Measurements from ENCODE around the gene CARMIL1. TPM values are rescaled to one million over a fixed set of nuclear protein-coding genes. Genes with fewer than 3 reads are reported as not detected.
"Not testable (repeated sequence)": the region's sequence is repeated elsewhere in the genome, so short reads cannot be mapped to it uniquely, and the experiment has no call there.

CARMIL1 gene
- total RNA-seq, 1 donor from 2014 or later: 3.4 TPM

DNA sequence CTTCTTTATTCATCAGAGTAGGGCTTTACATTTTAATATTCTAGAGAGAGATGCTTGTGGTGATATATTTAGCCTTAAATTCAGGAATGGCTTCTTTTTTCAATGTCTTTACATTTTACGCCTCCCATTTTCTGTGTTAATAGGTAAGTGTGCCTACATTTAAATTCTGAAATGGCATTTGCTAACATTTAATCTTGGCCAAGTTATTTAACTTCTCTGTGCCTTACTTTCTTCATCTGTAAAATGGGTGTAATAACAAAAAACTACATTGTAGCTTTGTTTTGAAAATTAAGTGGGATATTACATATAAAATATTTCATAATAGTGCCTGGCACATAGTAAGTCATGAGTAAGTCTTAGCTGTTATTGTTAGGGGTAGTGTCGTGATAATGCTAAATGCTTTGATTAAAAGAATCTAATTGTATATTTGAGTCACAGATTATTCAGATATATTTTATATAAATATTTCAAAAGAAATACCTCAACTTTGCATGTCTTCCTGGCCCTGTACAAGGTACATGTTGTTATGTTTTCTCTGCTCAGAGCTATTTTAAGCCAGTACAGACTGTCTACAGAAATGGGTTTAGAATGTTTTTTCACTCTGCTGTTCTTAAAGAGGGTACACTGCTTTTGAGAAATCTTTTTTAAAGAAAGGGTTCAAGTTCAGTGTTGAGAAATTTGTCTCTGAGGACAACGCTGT is 18.8 kb downstream of the CARMIL1 start:
- ATAC-seq (ENCODE audit: low read depth) (no peak), DNase-seq (no peak)
- Mint-ChIP-seq H3K27me3 (no peaks in the 10 kb centered on the region), H3K27ac (peak overlapping the region; percentile 41), H3K9me3 (no peaks in the 10 kb centered on the region), H3K36me3 (ENCODE audit: low read depth) (no peaks in the 10 kb centered on the region), H3K4me3 (peak overlapping the region; percentile 32), H3K4me1 (peaks cover 72% of the 10 kb centered on the region)
- TF ChIP-seq, protein P1, sequence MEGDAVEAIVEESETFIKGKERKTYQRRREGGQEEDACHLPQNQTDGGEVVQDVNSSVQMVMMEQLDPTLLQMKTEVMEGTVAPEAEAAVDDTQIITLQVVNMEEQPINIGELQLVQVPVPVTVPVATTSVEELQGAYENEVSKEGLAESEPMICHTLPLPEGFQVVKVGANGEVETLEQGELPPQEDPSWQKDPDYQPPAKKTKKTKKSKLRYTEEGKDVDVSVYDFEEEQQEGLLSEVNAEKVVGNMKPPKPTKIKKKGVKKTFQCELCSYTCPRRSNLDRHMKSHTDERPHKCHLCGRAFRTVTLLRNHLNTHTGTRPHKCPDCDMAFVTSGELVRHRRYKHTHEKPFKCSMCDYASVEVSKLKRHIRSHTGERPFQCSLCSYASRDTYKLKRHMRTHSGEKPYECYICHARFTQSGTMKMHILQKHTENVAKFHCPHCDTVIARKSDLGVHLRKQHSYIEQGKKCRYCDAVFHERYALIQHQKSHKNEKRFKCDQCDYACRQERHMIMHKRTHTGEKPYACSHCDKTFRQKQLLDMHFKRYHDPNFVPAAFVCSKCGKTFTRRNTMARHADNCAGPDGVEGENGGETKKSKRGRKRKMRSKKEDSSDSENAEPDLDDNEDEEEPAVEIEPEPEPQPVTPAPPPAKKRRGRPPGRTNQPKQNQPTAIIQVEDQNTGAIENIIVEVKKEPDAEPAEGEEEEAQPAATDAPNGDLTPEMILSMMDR (IDR thresholded peaks at IDR 0.05): no peak
- intact Hi-C loops (cut with micrococcal nuclease): no loop called here
- ChIA-PET CTCF (interaction anchor here (1.1 kb wide), 1 partner anchor 19 kb away, joined by 3 read pairs; the partner anchor contains the start of gene CARMIL1), POLR2A (interaction anchor here (1.1 kb wide), 1 partner anchor 19 kb away, joined by 5 read pairs; the partner anchor contains the start of gene CARMIL1)

DNA sequence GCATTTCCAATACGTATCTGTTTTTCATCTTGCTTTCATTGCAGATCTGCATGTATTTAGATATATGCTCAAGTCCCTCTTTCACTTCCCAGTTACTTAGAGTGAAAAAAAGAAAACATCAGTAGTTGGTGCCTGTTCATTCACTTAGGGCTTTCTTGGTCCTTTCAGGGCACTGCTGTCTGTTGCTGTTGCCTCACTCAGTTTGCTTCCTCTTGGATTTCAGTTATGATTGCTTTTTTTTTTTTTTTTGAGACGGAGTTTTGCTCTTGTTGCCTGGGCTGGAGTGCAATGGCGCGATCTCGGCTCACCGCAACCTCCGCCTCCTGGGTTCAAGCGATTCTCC is 19.3 kb downstream of the CARMIL1 start:
- ATAC-seq (ENCODE audit: low read depth); H3K27me3 Mint-ChIP-seq; H3K36me3 Mint-ChIP-seq (ENCODE audit: low read depth); H3K9me3 Mint-ChIP-seq; DNase-seq; intact Hi-C loops (cut with micrococcal nuclease): not testable (repeated sequence)
- H3K4me3 Mint-ChIP-seq: peak overlapping the region; percentile 32
- CTCF ChIA-PET: interaction anchor here (1.1 kb wide), 1 partner anchor 19 kb away, joined by 3 read pairs; the partner anchor contains the start of gene CARMIL1
- H3K27ac Mint-ChIP-seq: peak overlapping the region; percentile 41
- H3K4me1 Mint-ChIP-seq: peaks cover 77% of the 10 kb centered on the region
- POLR2A ChIA-PET: interaction anchor here (0.7 to 1.1 kb wide), 3 partner anchors 18 to 164 kb away, joined by 4 to 9 read pairs (median 5); partner anchors contain the start of gene CARMIL1

DNA sequence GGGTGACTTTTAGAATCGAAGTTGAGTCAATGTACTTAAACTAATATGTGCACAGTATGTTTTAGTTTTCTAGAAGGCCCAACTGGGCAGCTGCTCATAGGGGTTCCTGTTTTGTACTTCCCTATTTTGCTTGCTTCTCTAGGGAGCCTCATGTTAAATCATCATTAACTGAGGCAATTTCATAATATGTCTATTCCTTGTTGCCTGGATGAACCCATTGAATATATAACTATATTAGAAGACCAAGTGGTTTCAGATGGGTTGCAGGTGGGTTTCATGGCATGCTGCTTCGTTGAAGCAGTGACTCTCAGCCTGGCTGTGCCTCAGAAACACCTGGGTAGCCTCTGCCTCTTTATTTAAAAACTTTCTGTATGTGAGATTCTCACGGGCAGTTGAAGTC is 22.2 kb downstream of the CARMIL1 start:
- TF ChIP-seq, protein P1 (IDR thresholded peaks at IDR 0.05): no peak
- no peaks in the 10 kb centered on the region for H3K27me3 Mint-ChIP-seq
- H3K4me3 Mint-ChIP-seq: peak overlapping the region; percentile 1
- H3K4me1 Mint-ChIP-seq: peaks cover 68% of the 10 kb centered on the region
- DNase-seq (no peak), ATAC-seq (ENCODE audit: low read depth) (peak; percentile 88)
- CTCF ChIA-PET: interaction anchor here (2.0 kb wide), 1 partner anchor 189 kb away, joined by 9 read pairs; no protein-coding TSS in a partner anchor
- POLR2A ChIA-PET: interaction anchor here (0.6 to 1.4 kb wide), 2 partner anchors 16 to 21 kb away, joined by 8 to 9 read pairs; partner anchors contain the start of gene CARMIL1
- no peaks in the 10 kb centered on the region for H3K9me3 Mint-ChIP-seq
- no peaks in the 10 kb centered on the region for H3K36me3 Mint-ChIP-seq (ENCODE audit: low read depth)
- H3K27ac Mint-ChIP-seq: peak overlapping the region; percentile 84
- intact Hi-C loops (cut with micrococcal nuclease): loop anchor here (1.0 kb wide), 1 partner anchor 22 kb away; the partner anchor contains the start of gene CARMIL1

GRCh38 chr6:25302151-25302550 is 23.0 kb downstream of the CARMIL1 start:
- peak overlapping the region; percentile 84 for H3K27ac Mint-ChIP-seq
- H3K4me1 Mint-ChIP-seq: peaks cover 60% of the 10 kb centered on the region
- intact Hi-C loops (cut with micrococcal nuclease): no loop called here
- no peaks in the 10 kb centered on the region for H3K36me3 Mint-ChIP-seq (ENCODE audit: low read depth)
- ChIA-PET CTCF (interaction anchor here (2.0 kb wide), 1 partner anchor 188 kb away, joined by 9 read pairs; no protein-coding TSS in a partner anchor), POLR2A (interaction anchor here (0.7 to 1.3 kb wide), 2 partner anchors 10 to 40 kb away, joined by 3 to 12 read pairs; no protein-coding TSS in a partner anchor)
- H3K27me3 Mint-ChIP-seq: no peaks in the 10 kb centered on the region
- no peaks in the 10 kb centered on the region for H3K9me3 Mint-ChIP-seq
- TF ChIP-seq, protein P1 (IDR thresholded peaks at IDR 0.05): no peak
- ATAC-seq (ENCODE audit: low read depth): no peak
- DNase-seq: no peak
- H3K4me3 Mint-ChIP-seq: no peak overlapping the region

- POLR2A ChIA-PET: interaction anchor here (0.7 to 1.3 kb wide), 2 partner anchors 10 to 39 kb away, joined by 3 to 12 read pairs; no protein-coding TSS in a partner anchor
- Mint-ChIP-seq H3K27ac (no peak overlapping the region), H3K4me1 (peaks cover 55% of the 10 kb centered on the region), H3K36me3 (ENCODE audit: low read depth) (no peaks in the 10 kb centered on the region), H3K9me3 (no peaks in the 10 kb centered on the region), H3K27me3 (no peaks in the 10 kb centered on the region), H3K4me3 (no peak overlapping the region)
- CTCF ChIA-PET: interaction anchor here (1.1 kb wide), 1 partner anchor 24 kb away, joined by 3 read pairs; the partner anchor contains the start of gene CARMIL1
- DNase-seq (no peak), ATAC-seq (ENCODE audit: low read depth) (no peak)
- TF ChIP-seq, protein P1 (IDR thresholded peaks at IDR 0.05): no peak
- intact Hi-C loops (cut with micrococcal nuclease): no loop called here
Observed at GRCh38 chr6:25302677-25303128, 23.5 kb downstream of the CARMIL1 start.
